CD4-positive, CD25-positive, alpha-beta regulatory T cell (primary cell): ENCODE measurements around the gene IGLON5. TPM values are rescaled to one million over a fixed set of nuclear protein-coding genes. Genes with fewer than 3 reads are reported as not detected.

ENCODE experiments used
- ATAC-seq, 2 donors: fragments of 150-1000 bp; cut with Tn5 transposase; one replicate each; pipeline ENCODE4 v1.10.0; 2021; ENCODE audit warnings: low read depth in 2 of 2, moderate number of reproducible peaks in 2 of 2, moderate library complexity in 1 of 2
- DNase-seq, 3 donors: peaks; one replicate each; pipeline versions ENCODE4 v3.0.0 to v3.0.0-alpha.2; 2012 to 2022; ENCODE audit warnings: mixed read lengths in 1 of 3
- H3K27ac ChIP-seq: one replicate; pipeline ENCODE4 v1.7.0; 2013; ENCODE audit warnings: mild to moderate bottlenecking, low read length; ENCODE audit not compliant: insufficient read depth, poor library complexity, severe bottlenecking
- H3K27me3 ChIP-seq: one replicate; pipeline ENCODE4 v1.7.0; 2013; ENCODE audit warnings: low read length; ENCODE audit not compliant: control insufficient read depth, insufficient read depth
- H3K36me3 ChIP-seq: one replicate; pipeline ENCODE4 v1.7.0; 2013; ENCODE audit warnings: mild to moderate bottlenecking, low read length, moderate library complexity; ENCODE audit not compliant: control insufficient read depth, insufficient read depth
- H3K4me1 ChIP-seq: 2 replicates; pipeline ENCODE4 v1.7.0; 2013; ENCODE audit warnings: mild to moderate bottlenecking, low read length; ENCODE audit not compliant: insufficient read depth, control insufficient read depth, poor library complexity, severe bottlenecking
- H3K4me3 ChIP-seq: one replicate; pipeline ENCODE4 v1.7.0; 2013; ENCODE audit warnings: low read depth, mild to moderate bottlenecking, low read length, moderate library complexity
- H3K9me3 ChIP-seq, 2 experiments: 1 replicate in 1 of 2; 2 replicates in 1 of 2; pipeline ENCODE4 v1.7.0; 2013; ENCODE audit warnings: low read length in 2 of 2, mild to moderate bottlenecking in 1 of 2, moderate library complexity in 1 of 2; ENCODE audit not compliant: control insufficient read depth in 2 of 2
- H3K27ac Mint-ChIP-seq, 3 donors: one replicate each; pipeline ENCODE4 v1.8.0; 2020 to 2022; ENCODE audit warnings: mild to moderate bottlenecking in 3 of 3, mixed read lengths in 3 of 3, moderate library complexity in 2 of 3
- H3K27me3 Mint-ChIP-seq: one replicate; pipeline ENCODE4 v1.8.0; 2022; ENCODE audit warnings: mild to moderate bottlenecking, mixed read lengths
- H3K36me3 Mint-ChIP-seq: one replicate; pipeline ENCODE4 v1.8.0; 2020; ENCODE audit warnings: mixed read lengths
- H3K4me1 Mint-ChIP-seq, 4 donors: one replicate each; pipeline ENCODE4 v1.8.0; 2020 to 2022; ENCODE audit warnings: mixed read lengths in 4 of 4, mild to moderate bottlenecking in 1 of 4
- H3K4me3 Mint-ChIP-seq, 4 donors: one replicate each; pipeline ENCODE4 v1.8.0; 2020 to 2022; ENCODE audit warnings: mild to moderate bottlenecking in 4 of 4, mixed read lengths in 4 of 4, moderate library complexity in 3 of 4
- H3K9me3 Mint-ChIP-seq, 7 donors: one replicate each; pipeline ENCODE4 v1.8.0; 2020 to 2022; ENCODE audit warnings: mixed read lengths in 7 of 7, mild to moderate bottlenecking in 3 of 7, moderate library complexity in 2 of 7
- polyA plus RNA-seq, 4 donors: library from polyadenylated mRNA; unstranded; fragments of 300-500 nt; fragmentation: Illumina TruSeq; gene quantifications; one replicate each; pipeline ENCODE4 v1.2.3, GENCODE V29; 2021
- total RNA-seq: library from RNA; stranded (reverse); gene quantifications from one replicate; pipeline ENCODE4 v1.2.3, GENCODE V29; 2022

The IGLON5 gene
- total and polyA plus RNA-seq, 5 donors from 2014 or later, result not detected

- Histone ChIP-seq H3K27ac (no peak overlapping the region), H3K4me3 (no peak overlapping the region), H3K27me3 (no peaks in the 10 kb centered on the region), H3K9me3 (no peaks in the 10 kb centered on the region), H3K36me3 (peaks cover 15% of the 10 kb centered on the region), H3K4me1 (peaks cover 10% of the 10 kb centered on the region)
- H3K27ac Mint-ChIP-seq, result no peak overlapping the region
- H3K9me3 Mint-ChIP-seq, result no peaks in the 10 kb centered on the region
- no peaks in the 10 kb centered on the region for H3K27me3 Mint-ChIP-seq
- DNase-seq (no peak), ATAC-seq (no peak)
- no peak overlapping the region for H3K4me3 Mint-ChIP-seq
- H3K4me1 Mint-ChIP-seq, result peaks cover 10 to 29% (median 17%) of the 10 kb centered on the region in 4 donors
- H3K36me3 Mint-ChIP-seq, result peaks cover 16% of the 10 kb centered on the region
Measured at GRCh38 chr19:51352783-51353360, 41.4 kb downstream of the IGLON5 start.

- Histone ChIP-seq H3K36me3 (peaks cover 15% of the 10 kb centered on the region), H3K9me3 (no peaks in the 10 kb centered on the region), H3K4me1 (peaks cover 10% of the 10 kb centered on the region), H3K27ac (peak overlapping the region; percentile 17), H3K4me3 (peak overlapping the region; percentile 55), H3K27me3 (no peaks in the 10 kb centered on the region)
- Mint-ChIP-seq H3K4me3 (peak overlapping the region in 2 of 4 donors; percentile 71 to 76), H3K4me1 (peaks cover 10 to 29% (median 18%) of the 10 kb centered on the region in 4 donors), H3K9me3 (no peaks in the 10 kb centered on the region), H3K36me3 (peaks cover 16% of the 10 kb centered on the region), H3K27me3 (no peaks in the 10 kb centered on the region), H3K27ac (peak overlapping the region in 2 of 3 donors; percentile 56 to 84)
- ATAC-seq (no peak), DNase-seq (no peak)
Measured at GRCh38 chr19:51354103-51354741, 42.8 kb downstream of the IGLON5 start.

GRCh38 chr19:51354742-51355148, 43.3 kb downstream of the IGLON5 start:
- H3K27me3 Mint-ChIP-seq, result no peaks in the 10 kb centered on the region
- H3K9me3 ChIP-seq, result no peaks in the 10 kb centered on the region
- peaks cover 16% of the 10 kb centered on the region for H3K36me3 Mint-ChIP-seq
- peaks cover 10 to 29% (median 19%) of the 10 kb centered on the region in 4 donors for H3K4me1 Mint-ChIP-seq
- H3K27me3 ChIP-seq, result no peaks in the 10 kb centered on the region
- H3K4me1 ChIP-seq, result peaks cover 10% of the 10 kb centered on the region
- H3K9me3 Mint-ChIP-seq, result no peaks in the 10 kb centered on the region
- peak overlapping the region; percentile 54 to 88 (median 84) for H3K27ac Mint-ChIP-seq
- peaks cover 15% of the 10 kb centered on the region for H3K36me3 ChIP-seq
- H3K27ac ChIP-seq, result peak overlapping the region; percentile 17
- peak overlapping the region; percentile 4 to 76 (median 58) for H3K4me3 Mint-ChIP-seq
- DNase-seq, result peak in 2 of 3 donors; percentile 35 to 54
- H3K4me3 ChIP-seq, result peak overlapping the region; percentile 55
- ATAC-seq, result peak; percentile 53 to 81

GRCh38 chr19:51356159-51356801, 44.8 kb downstream of the IGLON5 start:
- H3K9me3 Mint-ChIP-seq, result no peaks in the 10 kb centered on the region
- H3K9me3 ChIP-seq, result no peaks in the 10 kb centered on the region

GRCh38 chr19:51357952-51358351, 46.5 kb downstream of the IGLON5 start:
- no peaks in the 10 kb centered on the region for H3K27me3 ChIP-seq
- DNase-seq, result no peak
- Mint-ChIP-seq H3K27ac (no peak overlapping the region), H3K4me1 (peaks cover 14 to 42% (median 26%) of the 10 kb centered on the region in 4 donors), H3K9me3 (no peaks in the 10 kb centered on the region), H3K27me3 (no peaks in the 10 kb centered on the region), H3K4me3 (peak overlapping the region in 1 of 4 donors; percentile 21), H3K36me3 (no peaks in the 10 kb centered on the region)
- H3K27ac ChIP-seq, result no peak overlapping the region
- peaks cover 14% of the 10 kb centered on the region for H3K4me1 ChIP-seq
- no peak for ATAC-seq
- H3K9me3 ChIP-seq, result no peaks in the 10 kb centered on the region
- no peak overlapping the region for H3K4me3 ChIP-seq
- H3K36me3 ChIP-seq, result no peaks in the 10 kb centered on the region

More at GRCh38 chr19:51356159-51356801, 44.8 kb downstream of the IGLON5 start:
- no peak overlapping the region for H3K4me3 ChIP-seq
- H3K4me3 Mint-ChIP-seq, result no peak overlapping the region
- DNase-seq (no peak), ATAC-seq (no peak)
- peak overlapping the region; percentile 32 to 86 (median 72) for H3K27ac Mint-ChIP-seq
- H3K4me1 Mint-ChIP-seq, result peaks cover 10 to 29% (median 19%) of the 10 kb centered on the region in 4 donors
- H3K27ac ChIP-seq, result no peak overlapping the region
- peaks cover 9% of the 10 kb centered on the region for H3K36me3 Mint-ChIP-seq
- peaks cover 5% of the 10 kb centered on the region for H3K36me3 ChIP-seq
- H3K27me3 Mint-ChIP-seq, result no peaks in the 10 kb centered on the region
- H3K4me1 ChIP-seq, result peaks cover 10% of the 10 kb centered on the region
- no peaks in the 10 kb centered on the region for H3K27me3 ChIP-seq

DNA sequence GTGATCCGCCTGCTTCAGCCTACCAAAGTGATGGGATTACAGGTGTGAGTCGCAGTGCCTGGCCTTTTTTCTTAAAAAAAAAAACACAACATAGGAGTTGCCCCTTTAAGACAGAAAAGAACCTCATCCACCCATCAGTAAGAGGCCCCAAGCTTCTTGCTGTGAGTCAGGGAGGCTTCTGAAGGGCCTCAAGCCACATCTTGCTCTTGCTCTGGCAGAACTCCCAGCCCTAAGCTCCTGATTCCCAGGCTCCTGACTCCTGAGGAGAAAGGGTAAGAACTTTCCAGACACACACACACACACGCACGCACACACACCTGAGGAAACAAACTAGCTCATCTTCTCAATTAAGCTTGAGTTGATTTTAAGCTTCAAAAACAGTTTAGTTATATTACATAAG, 47.9 kb downstream of the IGLON5 start:
- Mint-ChIP-seq H3K4me3 (no peak overlapping the region), H3K27ac (peak overlapping the region in 1 of 3 donors; percentile 20), H3K9me3 (no peaks in the 10 kb centered on the region), H3K36me3 (no peaks in the 10 kb centered on the region), H3K4me1 (peaks cover 14 to 52% (median 34%) of the 10 kb centered on the region in 4 donors), H3K27me3 (no peaks in the 10 kb centered on the region)
- peaks cover 16% of the 10 kb centered on the region for H3K4me1 ChIP-seq
- H3K27me3 ChIP-seq, result no peaks in the 10 kb centered on the region
- no peak for ATAC-seq
- H3K27ac ChIP-seq, result no peak overlapping the region
- DNase-seq, result no peak
- no peak overlapping the region for H3K4me3 ChIP-seq
- H3K9me3 ChIP-seq, result no peaks in the 10 kb centered on the region
- H3K36me3 ChIP-seq, result no peaks in the 10 kb centered on the region

GRCh38 chr19:51361239-51361638, 49.8 kb downstream of the IGLON5 start:
- H3K27me3 ChIP-seq, result no peaks in the 10 kb centered on the region
- H3K9me3 ChIP-seq, result no peaks in the 10 kb centered on the region
- DNase-seq (no peak), ATAC-seq (no peak)
- Mint-ChIP-seq H3K9me3 (no peaks in the 10 kb centered on the region), H3K27ac (no peak overlapping the region), H3K27me3 (no peaks in the 10 kb centered on the region), H3K36me3 (no peaks in the 10 kb centered on the region), H3K4me1 (peaks cover 4 to 47% (median 34%) of the 10 kb centered on the region in 4 donors), H3K4me3 (peak overlapping the region in 1 of 4 donors; percentile 65)
- H3K4me1 ChIP-seq, result peaks cover 19% of the 10 kb centered on the region
- no peak overlapping the region for H3K27ac ChIP-seq
- H3K4me3 ChIP-seq, result no peak overlapping the region
- no peaks in the 10 kb centered on the region for H3K36me3 ChIP-seq
